ENCODE data around the gene GPALPP1.

The GPALPP1 gene

DNA sequence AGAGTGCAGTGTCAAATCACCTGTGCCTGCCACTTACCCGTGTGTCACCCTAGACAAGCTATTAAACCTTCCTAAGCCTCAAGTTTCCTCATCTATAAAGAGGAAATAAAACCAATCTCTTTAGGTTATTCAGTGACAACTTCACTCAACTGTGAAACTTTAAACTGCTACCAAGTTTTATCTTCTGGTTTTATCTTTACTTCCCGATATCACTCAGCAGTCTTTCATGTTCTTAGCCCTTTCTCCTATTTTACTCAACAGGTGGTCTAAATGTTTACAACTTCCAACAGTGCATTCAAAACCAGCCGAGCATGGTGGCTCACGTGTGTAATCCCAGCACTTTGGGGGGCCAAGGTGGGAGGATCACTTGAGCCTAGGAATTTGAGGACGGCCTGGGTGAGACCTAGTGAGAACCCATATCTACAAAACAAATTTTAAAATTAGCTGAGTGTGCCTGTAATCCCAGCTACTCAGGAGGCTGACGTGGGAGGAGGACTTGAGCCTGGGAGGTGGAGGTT is 59.6 kb downstream of the GPALPP1 start:
- H3K4me3 ChIP-seq: no peak overlapping the region
- TF ChIP-seq, protein P1, sequence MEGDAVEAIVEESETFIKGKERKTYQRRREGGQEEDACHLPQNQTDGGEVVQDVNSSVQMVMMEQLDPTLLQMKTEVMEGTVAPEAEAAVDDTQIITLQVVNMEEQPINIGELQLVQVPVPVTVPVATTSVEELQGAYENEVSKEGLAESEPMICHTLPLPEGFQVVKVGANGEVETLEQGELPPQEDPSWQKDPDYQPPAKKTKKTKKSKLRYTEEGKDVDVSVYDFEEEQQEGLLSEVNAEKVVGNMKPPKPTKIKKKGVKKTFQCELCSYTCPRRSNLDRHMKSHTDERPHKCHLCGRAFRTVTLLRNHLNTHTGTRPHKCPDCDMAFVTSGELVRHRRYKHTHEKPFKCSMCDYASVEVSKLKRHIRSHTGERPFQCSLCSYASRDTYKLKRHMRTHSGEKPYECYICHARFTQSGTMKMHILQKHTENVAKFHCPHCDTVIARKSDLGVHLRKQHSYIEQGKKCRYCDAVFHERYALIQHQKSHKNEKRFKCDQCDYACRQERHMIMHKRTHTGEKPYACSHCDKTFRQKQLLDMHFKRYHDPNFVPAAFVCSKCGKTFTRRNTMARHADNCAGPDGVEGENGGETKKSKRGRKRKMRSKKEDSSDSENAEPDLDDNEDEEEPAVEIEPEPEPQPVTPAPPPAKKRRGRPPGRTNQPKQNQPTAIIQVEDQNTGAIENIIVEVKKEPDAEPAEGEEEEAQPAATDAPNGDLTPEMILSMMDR (IDR thresholded peaks at IDR 0.05): no peak
- H3K27ac ChIP-seq: no peak overlapping the region
- no peak for DNase-seq (ENCODE audit: low spot score)

DNA sequence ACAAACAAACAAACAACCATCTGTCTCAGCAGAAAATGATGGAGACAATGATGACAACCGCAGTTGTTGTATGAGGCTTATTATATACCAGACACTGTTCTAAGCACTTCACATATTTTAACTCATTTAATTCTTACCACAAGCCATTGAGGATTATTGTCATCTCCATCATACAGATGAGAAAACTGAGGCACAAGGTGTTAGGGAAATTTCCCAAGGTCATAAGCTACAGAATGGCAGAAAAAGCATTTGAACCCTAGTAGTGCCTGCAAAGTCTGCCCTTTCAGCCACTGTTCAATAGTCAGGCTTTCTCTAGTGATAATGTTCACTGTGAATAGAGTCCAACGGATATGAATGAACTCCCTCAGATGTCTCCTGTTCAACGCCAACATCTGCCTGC is 60.1 kb downstream of the GPALPP1 start:
- Histone ChIP-seq H3K27ac (no peak overlapping the region), H3K4me3 (no peak overlapping the region)
- DNase-seq (ENCODE audit: low spot score): no peak
- TF ChIP-seq, protein P1 (IDR thresholded peaks at IDR 0.05): no peak

DNA sequence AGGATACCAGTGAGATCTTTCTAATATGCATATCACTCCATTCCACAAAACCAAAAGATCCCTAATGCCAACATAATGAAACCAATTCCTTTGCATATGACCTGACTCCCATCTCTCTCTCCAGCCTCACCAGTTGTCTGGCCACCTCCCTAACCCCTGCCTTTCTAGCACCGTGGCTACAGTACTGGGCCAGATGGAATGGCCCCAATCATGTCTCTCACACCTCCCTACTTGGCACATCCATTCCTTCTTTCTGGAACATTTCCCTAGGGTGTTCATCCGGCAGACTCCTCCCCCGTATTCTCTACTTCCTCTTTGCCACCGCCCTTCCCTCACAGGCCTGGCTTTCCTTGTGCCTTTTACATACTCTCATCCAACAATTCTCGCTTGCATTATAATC is 62.0 kb downstream of the GPALPP1 start:
- TF ChIP-seq, protein P1 (IDR thresholded peaks at IDR 0.05): no peak
- no peak overlapping the region for H3K4me3 ChIP-seq
- no peak overlapping the region for H3K27ac ChIP-seq
- no peak for DNase-seq (ENCODE audit: low spot score)

DNA sequence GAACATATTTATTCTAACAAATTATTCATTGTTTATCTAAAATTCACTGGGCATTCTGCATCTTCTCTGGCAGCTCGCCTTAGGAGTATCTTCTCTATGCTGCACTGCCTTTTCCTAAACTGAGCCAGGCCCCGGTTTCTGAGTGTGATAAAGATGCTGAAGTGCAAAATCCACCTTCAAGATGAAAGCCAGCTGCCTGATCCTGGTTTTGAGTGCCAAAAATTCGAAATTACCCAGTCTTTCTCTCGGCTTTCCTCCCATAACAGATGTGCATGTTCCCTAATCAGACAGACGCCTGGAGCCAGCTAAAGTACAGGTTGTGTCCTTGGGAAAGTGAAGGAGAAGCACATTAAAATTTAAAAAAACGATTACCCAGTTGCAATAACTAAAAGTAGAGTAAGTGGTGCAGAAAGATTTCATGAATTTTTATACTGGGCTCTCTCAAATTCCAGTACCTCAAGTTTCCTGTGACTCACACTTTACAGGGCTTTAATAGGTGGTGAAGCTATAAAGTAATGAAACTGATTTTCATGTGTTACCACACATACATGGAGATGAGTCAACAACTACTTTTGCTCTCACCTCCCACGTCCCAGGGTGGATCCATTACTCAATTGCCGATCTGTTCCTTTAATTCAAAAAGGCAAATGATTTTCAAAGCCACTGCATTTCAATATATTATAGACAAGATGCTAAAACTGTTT is 66.0 kb downstream of the GPALPP1 start:
- H3K4me3 ChIP-seq: no peak overlapping the region
- TF ChIP-seq, protein P1 (IDR thresholded peaks at IDR 0.05): no peak
- no peak for DNase-seq (ENCODE audit: low spot score)
- H3K27ac ChIP-seq: peak overlapping the region in 1 of 2 donors; percentile 50

DNA sequence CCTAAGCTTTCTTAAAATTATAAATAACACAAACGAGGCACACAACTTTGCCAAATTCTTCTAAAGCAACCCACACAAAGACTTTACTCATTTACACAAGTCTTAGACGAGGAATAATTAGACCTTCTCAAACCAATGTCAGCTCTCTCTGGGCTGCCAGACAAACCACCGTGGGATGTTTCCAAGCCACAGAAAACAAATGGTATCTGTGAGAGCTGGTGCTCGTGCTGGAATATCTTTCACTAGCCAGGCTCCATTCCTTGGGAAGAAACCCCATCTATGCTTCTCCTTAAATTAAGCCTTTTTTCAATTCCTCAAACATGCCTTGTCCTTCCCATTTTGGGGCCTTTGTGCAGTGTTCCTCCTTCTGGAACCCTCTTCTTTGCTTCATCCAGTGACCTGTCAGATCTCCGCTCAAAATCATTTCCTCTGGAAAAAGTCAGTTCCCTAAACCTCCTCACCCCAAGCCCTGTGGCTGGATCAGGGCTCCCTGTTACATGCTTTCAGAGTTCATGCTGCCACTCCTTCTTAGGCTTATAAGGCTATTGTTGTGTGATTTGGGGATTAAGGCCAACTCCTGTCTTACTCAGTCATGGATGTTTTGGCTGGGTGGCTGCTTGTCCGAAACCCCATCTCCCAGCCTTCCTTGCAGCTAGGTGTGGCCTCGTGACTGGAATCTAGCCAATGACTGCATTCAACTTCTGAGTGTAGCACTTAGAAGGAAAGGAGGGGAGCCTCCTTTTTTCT is 66.7 kb downstream of the GPALPP1 start:
- DNase-seq (ENCODE audit: low spot score): no peak
- TF ChIP-seq, protein P1 (IDR thresholded peaks at IDR 0.05): no peak
- peak overlapping the region in 1 of 2 donors; percentile 50 for H3K27ac ChIP-seq
- peak overlapping the region; percentile 24 for H3K4me3 ChIP-seq

DNA sequence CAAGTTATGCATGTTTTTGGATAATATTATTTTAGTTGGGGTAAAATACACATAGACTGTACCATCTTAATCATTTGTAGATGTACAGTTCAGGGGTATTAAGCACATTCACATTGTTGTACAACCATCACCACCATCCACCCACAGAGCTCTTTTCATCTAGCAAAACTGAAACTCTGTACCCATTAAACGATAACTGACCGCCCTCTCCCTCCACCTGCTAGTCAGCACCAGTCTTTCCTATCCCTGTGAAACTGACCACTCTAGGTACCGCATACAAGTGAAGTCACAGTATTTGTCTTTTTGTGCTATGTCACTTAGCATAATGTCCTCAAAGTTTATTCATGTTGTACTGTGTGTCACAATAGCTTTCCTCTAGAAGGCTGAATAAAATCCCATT is 70.7 kb downstream of the GPALPP1 start:
- no peak for DNase-seq (ENCODE audit: low spot score)
- no peak overlapping the region for H3K27ac ChIP-seq
- TF ChIP-seq, protein P1 (IDR thresholded peaks at IDR 0.05): no peak
- H3K4me3 ChIP-seq: no peak overlapping the region
